Endothelial cell of umbilical vein (primary cell): ENCODE measurements around the gene AKAP13. TPM values are rescaled to one million over a fixed set of nuclear protein-coding genes. Genes with fewer than 3 reads are reported as not detected.

Experiments used
- BruUV-seq: library from RNA; stranded (reverse); fragments of 400-500 nt; replicated peaks from 2 replicates; lab custom pipeline; 2021; lab: Mats Ljungman, UMichigan
- CTCF ChIA-PET: fragments of 300-600, 350-600 bp; sonication (Branson Sonifier 250); formaldehyde crosslinking; loops from one replicate; lab custom pipeline; 2021; ENCODE audit warnings: antibody characterized with exemption, inconsistent platforms; lab: Charles Lee
- POLR2A ChIA-PET: fragments of 300-600, 350-600 bp; sonication (Branson Sonifier 250); formaldehyde crosslinking; loops from one replicate; lab custom pipeline; 2021; ENCODE audit warnings: antibody characterized with exemption, inconsistent platforms; lab: Charles Lee
- DNase-seq: peaks from one replicate; pipeline ENCODE4 v3.0.0-alpha.2; 2011; ENCODE audit warnings: low read depth, low spot score
- FAIRE-seq: peaks from 2 replicates; lab custom pipeline; 2011; peaks lifted over from hg19 to GRCh38; lab: Jason Lieb, UNC
- H2AFZ ChIP-seq: 2 replicates; pipeline ENCODE4 v1.6.0; 2012; ENCODE audit warnings: low read depth, low read length, control low read depth, inconsistent platforms
- H3K27ac ChIP-seq: 2 replicates; pipeline ENCODE4 v1.5.1; 2011; ENCODE audit warnings: low read depth, mild to moderate bottlenecking, control low read depth, low read length, moderate library complexity; ENCODE audit not compliant: insufficient read depth
- H3K27me3 ChIP-seq, 2 experiments: 2 replicates each; pipeline versions ENCODE4 v1.6.0 to v1.6.1; 2011; ENCODE audit warnings: low read length in 2 of 2, mixed read lengths in 1 of 2; ENCODE audit not compliant: control insufficient read depth in 2 of 2, insufficient read depth in 2 of 2
- H3K36me3 ChIP-seq, 2 experiments: 2 replicates in 1 of 2; 3 replicates in 1 of 2; pipeline ENCODE4 v1.5.1; 2011; ENCODE audit warnings: low read length in 2 of 2, mild to moderate bottlenecking in 1 of 2, moderate library complexity in 1 of 2; ENCODE audit not compliant: control insufficient read depth in 2 of 2, insufficient read depth in 2 of 2; ENCODE audit errors: extremely low read depth in 1 of 2
- H3K4me1 ChIP-seq: 3 replicates; pipeline ENCODE4 v1.5.1; 2011; ENCODE audit warnings: mild to moderate bottlenecking, low read length; ENCODE audit not compliant: control insufficient read depth, insufficient read depth; ENCODE audit errors: extremely low read depth
- H3K4me2 ChIP-seq: 2 replicates; pipeline ENCODE4 v1.6.1; 2011; ENCODE audit warnings: low read length, control low read depth, mixed read lengths; ENCODE audit not compliant: insufficient read depth
- H3K4me3 ChIP-seq, 3 experiments: fragments of 200-600 bp in 1 of 3; sonication (generic), shearing (Covaris generic) in 1 of 3; replicated peaks in 1 of 3; 2 replicates each; pipeline ENCODE4 v1.5.1; 2011 to 2016; ENCODE audit warnings: control low read depth in 3 of 3, low read length in 3 of 3, mild to moderate bottlenecking in 2 of 3, inconsistent platforms in 1 of 3, low read depth in 1 of 3, moderate library complexity in 1 of 3; ENCODE audit not compliant: insufficient read depth in 1 of 3
- H3K79me2 ChIP-seq: 2 replicates; pipeline ENCODE4 v1.6.0; 2012; ENCODE audit warnings: low read length, inconsistent platforms; ENCODE audit not compliant: control insufficient read depth, insufficient read depth
- H3K9ac ChIP-seq: replicated peaks from 2 replicates; pipeline ENCODE3; 2011; ENCODE audit warnings: low read length, control low read depth; ENCODE audit not compliant: insufficient read depth; ENCODE audit errors: extremely low read depth
- H3K9me1 ChIP-seq: replicated peaks from 3 replicates; pipeline ENCODE4 v1.6.0; 2011; ENCODE audit warnings: mild to moderate bottlenecking, low read length; ENCODE audit not compliant: control insufficient read depth, insufficient read depth; ENCODE audit errors: extremely low read depth
- H3K9me3 ChIP-seq: replicated peaks from 2 replicates; pipeline ENCODE4 v1.5.1; 2012; ENCODE audit warnings: low read length, inconsistent platforms; ENCODE audit not compliant: control insufficient read depth, insufficient read depth
- H4K20me1 ChIP-seq: replicated peaks from 2 replicates; pipeline ENCODE3; 2011; ENCODE audit warnings: mild to moderate bottlenecking, low read length; ENCODE audit not compliant: control insufficient read depth, insufficient read depth; ENCODE audit errors: extremely low read depth
- FOS ChIP-seq: IDR thresholded peaks from 2 replicates; pipeline ENCODE4 v1.6.1; 2011; ENCODE audit warnings: mild to moderate bottlenecking, low read length, moderate library complexity, borderline replicate concordance; ENCODE audit not compliant: insufficient read depth
- JUN ChIP-seq: IDR thresholded peaks from 2 replicates; pipeline ENCODE4 v1.6.1; 2011; ENCODE audit warnings: borderline replicate concordance, low read depth; ENCODE audit not compliant: insufficient read length, insufficient read depth
- MYC ChIP-seq: IDR thresholded peaks from one replicate; pipeline ENCODE4 v1.6.1; 2011; ENCODE audit warnings: mild to moderate bottlenecking, low read depth, low read length
- POLR2A ChIP-seq: IDR thresholded peaks from 2 replicates; pipeline ENCODE4 v1.6.1; 2012; ENCODE audit warnings: low read depth, mild to moderate bottlenecking, control low read depth, low read length
- POLR2AphosphoS5 ChIP-seq: IDR thresholded peaks from 2 replicates; pipeline ENCODE4 v1.6.1; 2012; ENCODE audit warnings: low read depth, mild to moderate bottlenecking, control low read depth, low read length, moderate library complexity; ENCODE audit not compliant: insufficient read depth
- dilution Hi-C: fragments of 300-500 bp; cut with MboI; formaldehyde crosslinking; loops from one replicate; pipeline ENCODE4 v1.15.0; 2019; ENCODE audit warnings: low sequenced_read_pairs; ENCODE audit not compliant: extremely low pct_ligation_motif_present
- intact Hi-C: fragments of 100-400 bp; cut with micrococcal nuclease; formaldehyde crosslinking; loops from one replicate; pipeline ENCODE4 v1.10.0; 2022
- polyA plus RNA-seq, 4 experiments: library from polyadenylated mRNA; depleted of rRNA in 3 of 4; stranded (reverse) in 3 of 4; unstranded in 1 of 4; fragments of >200 nt; gene quantifications; 2 replicates each; pipeline versions ENCODE4 v1.2.1 to v1.2.3, GENCODE V29; 2011 to 2012; ENCODE audit warnings: missing spikeins in 1 of 4
- total RNA-seq: library from RNA; stranded (reverse); gene quantifications from 2 replicates; pipeline ENCODE4 v1.2.3, GENCODE V29; 2021
- TF ChIP-seq, protein P1 (sequence below), 2 donors: IDR thresholded peaks; 1 replicate in 1 of 2; 2 replicates in 1 of 2; pipeline ENCODE4 v1.5.1; 2011; ENCODE audit warnings: low read length in 2 of 2, mild to moderate bottlenecking in 2 of 2, moderate library complexity in 2 of 2, control low read depth in 1 of 2, inconsistent platforms in 1 of 2, low read depth in 1 of 2; ENCODE audit not compliant: insufficient read depth in 1 of 2; ENCODE audit errors: extremely low read depth in 1 of 2
- TF ChIP-seq, protein P2 (sequence below): IDR thresholded peaks from 2 replicates; pipeline ENCODE4 v1.6.1; 2011; ENCODE audit not compliant: insufficient read depth, insufficient read length

AKAP13 gene
- total and polyA plus RNA-seq, 2 donors (not counting 3 experiments of a cell fraction or from before 2014, with no cell fraction given), result 22.8 to 87.8 TPM

DNA sequence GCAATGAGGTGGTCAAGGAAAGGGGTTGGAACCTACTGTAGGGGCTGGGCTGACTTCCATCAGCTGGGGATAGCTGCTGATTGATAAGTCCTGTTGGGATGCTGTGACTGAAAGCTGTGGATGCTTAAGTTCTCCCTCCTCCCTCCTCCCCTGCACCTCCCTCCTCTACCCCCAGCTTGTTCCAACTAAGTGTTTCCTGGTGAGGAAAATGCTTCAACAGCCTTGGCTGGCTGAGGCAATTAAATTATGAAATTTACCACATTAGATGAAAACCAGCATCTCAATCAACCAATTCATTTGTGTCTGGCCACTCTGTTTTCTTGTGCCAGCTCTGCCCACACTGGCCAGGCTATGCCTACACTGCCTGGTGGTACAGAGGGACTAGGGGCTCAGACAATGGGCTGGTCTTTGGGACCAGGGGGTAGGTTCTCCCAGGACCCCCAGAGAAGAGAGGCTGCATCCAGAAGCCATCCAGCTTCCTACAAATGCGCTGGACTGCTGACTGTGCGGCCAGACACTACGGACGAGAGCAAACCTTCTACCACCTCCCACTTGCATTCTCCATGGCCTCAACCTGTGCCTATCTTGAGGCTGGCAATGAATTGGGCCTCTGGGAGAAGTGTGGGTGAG, 411.8 kb downstream of the AKAP13 start:
- CTCF ChIA-PET, result no interaction called here
- dilution Hi-C loops (no loop called here), intact Hi-C loops (loop anchor here (5.0 kb wide), 1 partner anchor 60 kb away; no protein-coding TSS in a partner anchor)
- H3K4me2 ChIP-seq, result no peak overlapping the region
- no peaks in the 10 kb centered on the region for H3K27me3 ChIP-seq
- BruUV-seq, result no TSS peak
- H3K27ac ChIP-seq, result no peak overlapping the region
- peaks cover 2% of the 10 kb centered on the region for H3K79me2 ChIP-seq
- H3K9me3 ChIP-seq, result no peaks in the 10 kb centered on the region
- H4K20me1 ChIP-seq, result no peaks in the 10 kb centered on the region
- H3K4me3 ChIP-seq, result no peak overlapping the region
- FAIRE-seq (no peak), DNase-seq (no peak)
- TF ChIP-seq, protein P1, sequence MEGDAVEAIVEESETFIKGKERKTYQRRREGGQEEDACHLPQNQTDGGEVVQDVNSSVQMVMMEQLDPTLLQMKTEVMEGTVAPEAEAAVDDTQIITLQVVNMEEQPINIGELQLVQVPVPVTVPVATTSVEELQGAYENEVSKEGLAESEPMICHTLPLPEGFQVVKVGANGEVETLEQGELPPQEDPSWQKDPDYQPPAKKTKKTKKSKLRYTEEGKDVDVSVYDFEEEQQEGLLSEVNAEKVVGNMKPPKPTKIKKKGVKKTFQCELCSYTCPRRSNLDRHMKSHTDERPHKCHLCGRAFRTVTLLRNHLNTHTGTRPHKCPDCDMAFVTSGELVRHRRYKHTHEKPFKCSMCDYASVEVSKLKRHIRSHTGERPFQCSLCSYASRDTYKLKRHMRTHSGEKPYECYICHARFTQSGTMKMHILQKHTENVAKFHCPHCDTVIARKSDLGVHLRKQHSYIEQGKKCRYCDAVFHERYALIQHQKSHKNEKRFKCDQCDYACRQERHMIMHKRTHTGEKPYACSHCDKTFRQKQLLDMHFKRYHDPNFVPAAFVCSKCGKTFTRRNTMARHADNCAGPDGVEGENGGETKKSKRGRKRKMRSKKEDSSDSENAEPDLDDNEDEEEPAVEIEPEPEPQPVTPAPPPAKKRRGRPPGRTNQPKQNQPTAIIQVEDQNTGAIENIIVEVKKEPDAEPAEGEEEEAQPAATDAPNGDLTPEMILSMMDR (IDR thresholded peaks at IDR 0.05; ENCODE audit: extremely low read depth in 1 of 2, insufficient read depth in 1 of 2, low read depth in 1 of 2, low read length in 2 of 2), result no peak
- no peak for TF ChIP-seq FOS
- TF ChIP-seq JUN, result no peak
- no peak for TF ChIP-seq POLR2A
- TF ChIP-seq MYC, result no peak
- TF ChIP-seq, protein P2, sequence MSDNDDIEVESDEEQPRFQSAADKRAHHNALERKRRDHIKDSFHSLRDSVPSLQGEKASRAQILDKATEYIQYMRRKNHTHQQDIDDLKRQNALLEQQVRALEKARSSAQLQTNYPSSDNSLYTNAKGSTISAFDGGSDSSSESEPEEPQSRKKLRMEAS, result no peak
- TF ChIP-seq POLR2AphosphoS5, result no peak
- POLR2A ChIA-PET, result no interaction called here
- peaks cover 16% of the 10 kb centered on the region for H3K4me1 ChIP-seq
- H3K9ac ChIP-seq, result no peak overlapping the region
- H2AFZ ChIP-seq, result no peak overlapping the region
- H3K9me1 ChIP-seq, result no peaks in the 10 kb centered on the region
- H3K36me3 ChIP-seq, result no peaks in the 10 kb centered on the region
